GM12878 (cell line): ENCODE results near the gene LRRC7. TPM values are rescaled to one million over a fixed set of nuclear protein-coding genes. Genes with fewer than 3 reads are reported as not detected.

Experiments used
- CTCF ChIP-seq, 3 experiments: IDR thresholded peaks in 2 of 3; conservative IDR thresholded peaks in 1 of 3; 2 replicates each; pipeline ENCODE4 v1.5.1; 2011; ENCODE audit warnings: low read depth in 3 of 3, low read length in 3 of 3, mild to moderate bottlenecking in 3 of 3, control low read depth in 2 of 3, moderate library complexity in 2 of 3, inconsistent platforms in 1 of 3, mixed read lengths in 1 of 3; ENCODE audit not compliant: control insufficient read depth in 2 of 3, insufficient read depth in 1 of 3; ENCODE audit errors: extremely low read depth in 1 of 3
- CUX1 ChIP-seq: IDR thresholded peaks from 2 replicates; pipeline ENCODE4 v1.6.1; 2012; ENCODE audit warnings: improper control_type of control experiment, low read depth, low read length; ENCODE audit not compliant: insufficient replicate concordance
- HCFC1 ChIP-seq: fragments of 150-350 bp; IDR thresholded peaks from 2 replicates; pipeline ENCODE4 v1.6.1; 2014; ENCODE audit warnings: low read length
- NFIC ChIP-seq: IDR thresholded peaks from 2 replicates; pipeline ENCODE4 v1.6.1; 2012; ENCODE audit warnings: low read depth, mild to moderate bottlenecking, inconsistent platforms, low read length, moderate library complexity
- NKRF ChIP-seq: fragments of 450-650 bp; conservative IDR thresholded peaks from 2 replicates; pipeline ENCODE4 v1.6.1; 2017; ENCODE audit warnings: mild to moderate bottlenecking, moderate library complexity
- PBX3 ChIP-seq: IDR thresholded peaks from 2 replicates; pipeline ENCODE4 v1.6.1; 2011; ENCODE audit warnings: mild to moderate bottlenecking, low read depth, low read length, moderate library complexity; ENCODE audit not compliant: insufficient replicate concordance
- polyA plus RNA-seq, 11 experiments: library from polyadenylated mRNA; depleted of rRNA in 4 of 11; unstranded in 6 of 11; stranded (reverse) in 5 of 11; fragments of >200 nt; fragmentation: Nextera tagmentation in 4 of 11; fragmentation: Illumina TruSeq in 1 of 11; extraction: Ambion mirVana in 4 of 11; extraction: Trizol in 1 of 11; gene quantifications; 1 replicate in 1 of 11; 2 replicates in 10 of 11; pipeline versions ENCODE4 v1.2.1 to v1.2.3, GENCODE V29; 2011 to 2016; ENCODE audit warnings: inconsistent platforms in 2 of 11, missing spikeins in 2 of 11, low read depth in 1 of 11
- total RNA-seq, 4 experiments: library from RNA; depleted of rRNA in 3 of 4; stranded (reverse); fragments of >200 nt in 3 of 4; fragmentation: Illumina TruSeq in 1 of 4; extraction: Trizol in 1 of 4; gene quantifications; 2 replicates each; pipeline versions ENCODE4 v1.2.1 to v1.2.3, GENCODE V29; 2013 to 2021
- TF ChIP-seq, protein P1 (sequence below): fragments of 450-650 bp; IDR thresholded peaks from 2 replicates; pipeline ENCODE4 v1.6.1; 2018; ENCODE audit warnings: mild to moderate bottlenecking, low read depth, moderate library complexity; ENCODE audit not compliant: partially characterized antibody

The LRRC7 gene
- total and polyA plus RNA-seq, 10 of the 15 experiments (the other 5 are each of a cell fraction or from before 2014, with no cell fraction given): 0.05 to 1.4 (median 0.24) TPM; not detected in 5

DNA sequence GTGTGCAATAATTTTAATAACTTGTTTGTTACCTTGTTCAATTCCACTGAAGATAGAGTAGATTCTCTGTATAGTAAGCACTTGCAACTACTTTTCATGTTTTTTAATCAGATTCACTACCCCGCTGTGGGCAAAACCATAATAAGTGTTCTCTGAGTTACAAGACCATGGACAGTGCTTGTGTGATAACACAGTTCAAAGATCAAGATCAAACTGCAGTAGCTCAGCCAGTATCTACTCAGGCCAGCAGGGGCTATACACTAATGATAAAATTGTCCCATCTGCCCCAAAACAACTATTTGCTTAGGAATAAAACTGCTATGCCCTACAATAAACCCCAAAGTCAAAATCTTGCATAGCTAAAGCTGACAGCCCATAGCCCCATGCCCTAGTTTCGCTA lies 129.6 kb downstream of the LRRC7 start (continued):
- TF ChIP-seq CUX1 (no peak), PBX3 (no peak), HCFC1 (no peak), CTCF (IDR thresholded peaks at IDR 0.05 in 2 of 3, conservative IDR thresholded peaks at IDR 0.05 in 1 of 3; ENCODE audit: control insufficient read depth in 2 of 3, extremely low read depth in 1 of 3, insufficient read depth in 1 of 3, low read depth in 3 of 3, low read length in 3 of 3) (no peak), NKRF (no peak), NFIC (no peak)
- TF ChIP-seq, protein P1, sequence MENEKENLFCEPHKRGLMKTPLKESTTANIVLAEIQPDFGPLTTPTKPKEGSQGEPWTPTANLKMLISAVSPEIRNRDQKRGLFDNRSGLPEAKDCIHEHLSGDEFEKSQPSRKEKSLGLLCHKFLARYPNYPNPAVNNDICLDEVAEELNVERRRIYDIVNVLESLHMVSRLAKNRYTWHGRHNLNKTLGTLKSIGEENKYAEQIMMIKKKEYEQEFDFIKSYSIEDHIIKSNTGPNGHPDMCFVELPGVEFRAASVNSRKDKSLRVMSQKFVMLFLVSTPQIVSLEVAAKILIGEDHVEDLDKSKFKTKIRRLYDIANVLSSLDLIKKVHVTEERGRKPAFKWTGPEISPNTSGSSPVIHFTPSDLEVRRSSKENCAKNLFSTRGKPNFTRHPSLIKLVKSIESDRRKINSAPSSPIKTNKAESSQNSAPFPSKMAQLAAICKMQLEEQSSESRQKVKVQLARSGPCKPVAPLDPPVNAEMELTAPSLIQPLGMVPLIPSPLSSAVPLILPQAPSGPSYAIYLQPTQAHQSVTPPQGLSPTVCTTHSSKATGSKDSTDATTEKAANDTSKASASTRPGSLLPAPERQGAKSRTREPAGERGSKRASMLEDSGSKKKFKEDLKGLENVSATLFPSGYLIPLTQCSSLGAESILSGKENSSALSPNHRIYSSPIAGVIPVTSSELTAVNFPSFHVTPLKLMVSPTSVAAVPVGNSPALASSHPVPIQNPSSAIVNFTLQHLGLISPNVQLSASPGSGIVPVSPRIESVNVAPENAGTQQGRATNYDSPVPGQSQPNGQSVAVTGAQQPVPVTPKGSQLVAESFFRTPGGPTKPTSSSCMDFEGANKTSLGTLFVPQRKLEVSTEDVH: no peak
- TF ChIP-seq, all 136 proteins: peak for 0
